ENCODE measurements around the gene MUC4. TPM values are rescaled to one million over a fixed set of nuclear protein-coding genes. Genes with fewer than 3 reads are reported as not detected.

MUC4 gene
- total RNA-seq, 2 donors from 2014 or later, result 0.35 to 2.3 TPM

GRCh38 chr3:195717416-195717815 is 94.3 kb downstream of the MUC4 start:
- Histone ChIP-seq H3K4me3 (ENCODE audit: low read length) (no peak overlapping the region), H3K9me3 (ENCODE audit: control insufficient read depth, low read length) (peaks cover 12% of the 10 kb centered on the region), H3K9ac (ENCODE audit: extremely low read depth, low read length, poor library complexity, severe bottlenecking) (no peak overlapping the region), H3K27me3 (ENCODE audit: control insufficient read depth, insufficient read depth, low read length, poor library complexity, severe bottlenecking) (no peaks in the 10 kb centered on the region), H3K27ac (ENCODE audit: low read depth, low read length) (no peak overlapping the region), H3K4me1 (ENCODE audit: control insufficient read depth, insufficient read depth, low read length) (peaks cover 23% of the 10 kb centered on the region), H3K36me3 (ENCODE audit: control insufficient read depth, insufficient read depth, low read length) (no peaks in the 10 kb centered on the region)
- peaks cover 8% of the 10 kb centered on the region for H3K36me3 Mint-ChIP-seq (ENCODE audit: low read depth)
- H3K4me3 Mint-ChIP-seq, result peak overlapping the region; percentile 1
- peaks cover 40% of the 10 kb centered on the region for H3K4me1 Mint-ChIP-seq
- peaks cover 21% of the 10 kb centered on the region for H3K9me3 Mint-ChIP-seq
- 79 to 80% methylated on average over 9 of the region's 9 CpGs for WGBS, 2 experiments (ENCODE audit: insufficient coverage in 1 of 2, insufficient read length in 1 of 2)
- peak; percentile 65 for DNase-seq
- TF ChIP-seq CTCF (conservative IDR thresholded peaks at IDR 0.05), result no peak
- no peaks in the 10 kb centered on the region for H3K27me3 Mint-ChIP-seq (ENCODE audit: insufficient read depth)
- H3K27ac Mint-ChIP-seq, result no peak overlapping the region

- peak; percentile 42 for DNase-seq
- H3K9me3 ChIP-seq (ENCODE audit: control insufficient read depth, low read length), result peaks cover 12% of the 10 kb centered on the region
- no peaks in the 10 kb centered on the region for H3K36me3 ChIP-seq (ENCODE audit: control insufficient read depth, insufficient read depth, low read length)
- TF ChIP-seq CTCF (conservative IDR thresholded peaks at IDR 0.05), result no peak
- Mint-ChIP-seq H3K27ac (no peak overlapping the region), H3K36me3 (ENCODE audit: low read depth) (peaks cover 8% of the 10 kb centered on the region), H3K9me3 (peaks cover 34% of the 10 kb centered on the region), H3K4me1 (peaks cover 44% of the 10 kb centered on the region), H3K27me3 (ENCODE audit: insufficient read depth) (no peaks in the 10 kb centered on the region), H3K4me3 (no peak overlapping the region)
- no peak overlapping the region for H3K4me3 ChIP-seq (ENCODE audit: low read length)
- H3K9ac ChIP-seq (ENCODE audit: extremely low read depth, low read length, poor library complexity, severe bottlenecking), result no peak overlapping the region
- no peak overlapping the region for H3K27ac ChIP-seq (ENCODE audit: low read depth, low read length)
- H3K27me3 ChIP-seq (ENCODE audit: control insufficient read depth, insufficient read depth, low read length, poor library complexity, severe bottlenecking), result no peaks in the 10 kb centered on the region
- peaks cover 23% of the 10 kb centered on the region for H3K4me1 ChIP-seq (ENCODE audit: control insufficient read depth, insufficient read depth, low read length)
- WGBS, 2 experiments (ENCODE audit: insufficient coverage in 1 of 2, insufficient read length in 1 of 2), result 86 to 89% methylated on average over 14 of the region's 14 CpGs
Measured at GRCh38 chr3:195715583-195716266, 96.0 kb downstream of the MUC4 start.

GRCh38 chr3:195715134-195715533 is 96.6 kb downstream of the MUC4 start:
- Mint-ChIP-seq H3K27ac (no peak overlapping the region), H3K4me3 (no peak overlapping the region), H3K36me3 (ENCODE audit: low read depth) (peaks cover 10% of the 10 kb centered on the region), H3K9me3 (peaks cover 39% of the 10 kb centered on the region), H3K4me1 (peaks cover 42% of the 10 kb centered on the region), H3K27me3 (ENCODE audit: insufficient read depth) (no peaks in the 10 kb centered on the region)
- Histone ChIP-seq H3K9me3 (ENCODE audit: control insufficient read depth, low read length) (peaks cover 12% of the 10 kb centered on the region), H3K4me1 (ENCODE audit: control insufficient read depth, insufficient read depth, low read length) (peaks cover 23% of the 10 kb centered on the region), H3K36me3 (ENCODE audit: control insufficient read depth, insufficient read depth, low read length) (no peaks in the 10 kb centered on the region), H3K27me3 (ENCODE audit: control insufficient read depth, insufficient read depth, low read length, poor library complexity, severe bottlenecking) (no peaks in the 10 kb centered on the region), H3K27ac (ENCODE audit: low read depth, low read length) (no peak overlapping the region), H3K9ac (ENCODE audit: extremely low read depth, low read length, poor library complexity, severe bottlenecking) (no peak overlapping the region), H3K4me3 (ENCODE audit: low read length) (no peak overlapping the region)
- no peak for TF ChIP-seq CTCF (conservative IDR thresholded peaks at IDR 0.05)
- WGBS, 2 experiments (ENCODE audit: insufficient coverage in 1 of 2, insufficient read length in 1 of 2), result 68 to 77% methylated on average over 4 of the region's 4 CpGs
- DNase-seq, result no peak
